ENCODE measurements around the gene PCYOX1L. TPM values are rescaled to one million over a fixed set of nuclear protein-coding genes. Genes with fewer than 3 reads are reported as not detected.
A peak's percentile ranks its signal among the peaks of the same experiment; 100 is the strongest.

The PCYOX1L gene
- total RNA-seq, 1 experiment from 2014 or later: 15.3 TPM

DNA sequence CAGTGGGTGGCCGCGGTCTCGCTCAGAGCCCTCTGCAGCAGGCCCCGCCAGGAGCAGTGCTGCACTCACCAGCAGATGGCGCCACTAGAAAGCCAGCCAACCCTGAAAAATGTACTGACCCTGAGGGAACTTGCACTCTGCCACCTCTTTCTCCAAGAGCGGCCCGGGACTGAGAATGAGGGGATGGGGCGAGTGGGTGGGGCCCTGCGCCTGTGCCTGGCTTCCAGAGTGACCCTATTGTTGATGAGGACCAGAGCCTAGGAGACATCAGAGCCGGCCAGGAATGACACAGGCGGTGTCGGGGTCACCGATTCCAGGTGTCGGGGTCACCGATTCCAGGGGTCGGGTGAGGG lies 24.1 kb downstream of the PCYOX1L start:
- Mint-ChIP-seq H3K4me3 (no peak overlapping the region), H3K36me3 (ENCODE audit: insufficient read depth in 1 of 3, low read depth in 3 of 3) (no peaks in the 10 kb centered on the region), H3K9me3 (no peaks in the 10 kb centered on the region; a peak in 2 of 5 replicates), H3K4me1 (peaks cover 15 to 21% of the 10 kb centered on the region in 2 experiments), H3K27me3 (ENCODE audit: low read depth) (no peaks in the 10 kb centered on the region), H3K27ac (no peak overlapping the region)
- TF ChIP-seq, protein P1, sequence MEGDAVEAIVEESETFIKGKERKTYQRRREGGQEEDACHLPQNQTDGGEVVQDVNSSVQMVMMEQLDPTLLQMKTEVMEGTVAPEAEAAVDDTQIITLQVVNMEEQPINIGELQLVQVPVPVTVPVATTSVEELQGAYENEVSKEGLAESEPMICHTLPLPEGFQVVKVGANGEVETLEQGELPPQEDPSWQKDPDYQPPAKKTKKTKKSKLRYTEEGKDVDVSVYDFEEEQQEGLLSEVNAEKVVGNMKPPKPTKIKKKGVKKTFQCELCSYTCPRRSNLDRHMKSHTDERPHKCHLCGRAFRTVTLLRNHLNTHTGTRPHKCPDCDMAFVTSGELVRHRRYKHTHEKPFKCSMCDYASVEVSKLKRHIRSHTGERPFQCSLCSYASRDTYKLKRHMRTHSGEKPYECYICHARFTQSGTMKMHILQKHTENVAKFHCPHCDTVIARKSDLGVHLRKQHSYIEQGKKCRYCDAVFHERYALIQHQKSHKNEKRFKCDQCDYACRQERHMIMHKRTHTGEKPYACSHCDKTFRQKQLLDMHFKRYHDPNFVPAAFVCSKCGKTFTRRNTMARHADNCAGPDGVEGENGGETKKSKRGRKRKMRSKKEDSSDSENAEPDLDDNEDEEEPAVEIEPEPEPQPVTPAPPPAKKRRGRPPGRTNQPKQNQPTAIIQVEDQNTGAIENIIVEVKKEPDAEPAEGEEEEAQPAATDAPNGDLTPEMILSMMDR (conservative IDR thresholded peaks at IDR 0.05): peak; percentile 93
- H3K14ac ChIP-seq (ENCODE audit: insufficient read depth, low read length): no peak overlapping the region
- H2BK5ac ChIP-seq (ENCODE audit: insufficient read length, low read length): no peak overlapping the region
- no peak overlapping the region for H4K5ac ChIP-seq (ENCODE audit: insufficient read length, low read depth, low read length)
- H3K9me3 ChIP-seq (ENCODE audit: control insufficient read depth, low read depth, low read length): no peaks in the 10 kb centered on the region
- H2BK12ac ChIP-seq (ENCODE audit: insufficient read length, low read depth, low read length): no peak overlapping the region
- no peaks in the 10 kb centered on the region for H3K23me2 ChIP-seq (ENCODE audit: insufficient read length, low read depth, low read length, poor library complexity, severe bottlenecking)
- no peak overlapping the region for H3K56ac ChIP-seq (ENCODE audit: insufficient read length, low read depth, low read length)
- no peak overlapping the region for H4K8ac ChIP-seq (replicated peaks; ENCODE audit: insufficient read length, low read depth, low read length)
- H3K79me2 ChIP-seq (ENCODE audit: insufficient read depth, low read length): no peaks in the 10 kb centered on the region
- no peak overlapping the region for H3K4ac ChIP-seq (ENCODE audit: low read depth, low read length)
- no peaks in the 10 kb centered on the region; the same call in 1 of the 2 replicates for H3K27me3 ChIP-seq (ENCODE audit: insufficient read depth, low read length)
- H3K4me2 ChIP-seq (ENCODE audit: insufficient read depth, insufficient read length, low read length): no peak overlapping the region
- no peak overlapping the region for H3K9ac ChIP-seq (ENCODE audit: extremely low read depth, insufficient read length, low read length)
- H2BK15ac ChIP-seq (ENCODE audit: low read depth, low read length): no peak overlapping the region
- H4K91ac ChIP-seq (ENCODE audit: insufficient read length, low read depth, low read length): no peak overlapping the region
- H2BK120ac ChIP-seq (ENCODE audit: low read depth, low read length, poor library complexity, severe bottlenecking): no peak overlapping the region
- no peak overlapping the region for H3K18ac ChIP-seq (ENCODE audit: insufficient read length, low read depth, low read length)
- no peak overlapping the region for H2AFZ ChIP-seq (ENCODE audit: low read length)
- peak; percentile 90 for DNase-seq
- H2BK20ac ChIP-seq (ENCODE audit: low read depth, low read length, poor library complexity, severe bottlenecking): no peak overlapping the region
- no peak overlapping the region for H3K23ac ChIP-seq (ENCODE audit: insufficient read length, low read depth, low read length)
- WGBS (ENCODE audit: extremely low coverage, insufficient read length, low lambda C conversion rate): no CpG with 5 or more reads among the region's 16 CpGs
- no peak overlapping the region for H3K27ac ChIP-seq (ENCODE audit: insufficient read length, low read depth, low read length)
- H4K20me1 ChIP-seq (ENCODE audit: control insufficient read depth, insufficient read depth, insufficient read length): no peaks in the 10 kb centered on the region
- H3K4me1 ChIP-seq (ENCODE audit: insufficient read depth, low read length): no peaks in the 10 kb centered on the region
- H2AK5ac ChIP-seq (ENCODE audit: insufficient read length, low read length): no peak overlapping the region
- no peaks in the 10 kb centered on the region for H3K79me1 ChIP-seq (ENCODE audit: insufficient read depth, low read depth, low read length, poor library complexity, severe bottlenecking)
- H3T11ph ChIP-seq (ENCODE audit: low read length): no peak overlapping the region

All from H9 (cell line).